WTC11 (cell line): ENCODE results near the gene CISTR. TPM values are rescaled to one million over a fixed set of nuclear protein-coding genes. Genes with fewer than 3 reads are reported as not detected.

Experiments
- ATAC-seq: fragments of 200-7000 bp; cut with Tn5 transposase; 2 replicates; pipeline ENCODE4 v1.10.0; 2021; ENCODE audit warnings: mild to moderate bottlenecking, moderate library complexity
- CTCF ChIA-PET: fragments of 300-600 bp; sonication (Branson Sonifier 250); formaldehyde crosslinking; loops from one replicate; lab custom pipeline; 2021; ENCODE audit warnings: antibody characterized with exemption; lab: Charles Lee
- POLR2A ChIA-PET: fragments of 350-600 bp; sonication (Branson Sonifier 250); formaldehyde crosslinking; loops from one replicate; lab custom pipeline; 2021; ENCODE audit warnings: antibody characterized with exemption; lab: Charles Lee
- DNase-seq: peaks from one replicate; pipeline ENCODE4 v3.0.0; 2021; ENCODE audit warnings: low spot score
- H3K27ac Mint-ChIP-seq: 2 replicates; pipeline ENCODE4 v1.8.0; 2021; ENCODE audit warnings: mixed read lengths
- H3K27me3 Mint-ChIP-seq: 2 replicates; pipeline ENCODE4 v1.8.0; 2021; ENCODE audit warnings: low read depth, mild to moderate bottlenecking, moderate library complexity, mixed read lengths
- H3K36me3 Mint-ChIP-seq: 2 replicates; pipeline ENCODE4 v1.8.0; 2021; ENCODE audit warnings: mixed read lengths
- H3K4me1 Mint-ChIP-seq: 2 replicates; pipeline ENCODE4 v1.8.0; 2022; ENCODE audit warnings: mixed read lengths
- H3K4me3 Mint-ChIP-seq: 2 replicates; pipeline ENCODE4 v1.8.0; 2021; ENCODE audit warnings: mild to moderate bottlenecking, moderate library complexity, mixed read lengths
- H3K9me3 Mint-ChIP-seq: 2 replicates; pipeline ENCODE4 v1.8.0; 2021; ENCODE audit warnings: mixed read lengths
- ARID4B ChIP-seq: sonication (generic); formaldehyde crosslinking; IDR thresholded peaks from 2 replicates; pipeline ENCODE4 v1.8.0; 2023; ENCODE audit warnings: missing genetic modification reagents, mild to moderate bottlenecking, borderline replicate concordance
- ATF3 ChIP-seq: sonication (generic); formaldehyde crosslinking; conservative IDR thresholded peaks from 2 replicates; pipeline ENCODE4 v1.8.1; 2022; ENCODE audit warnings: mild to moderate bottlenecking, missing genetic modification reagents
- CBFB ChIP-seq: sonication (generic); formaldehyde crosslinking; IDR thresholded peaks from 2 replicates; pipeline ENCODE4 v1.8.1; 2022; ENCODE audit warnings: mild to moderate bottlenecking, low read depth, missing genetic modification reagents
- CREB1 ChIP-seq: sonication (generic); formaldehyde crosslinking; IDR thresholded peaks from 2 replicates; pipeline ENCODE4 v1.8.0; 2023; ENCODE audit warnings: mild to moderate bottlenecking, missing genetic modification reagents
- ETV6 ChIP-seq: sonication (generic); formaldehyde crosslinking; IDR thresholded peaks from 2 replicates; pipeline ENCODE4 v1.8.1; 2022; ENCODE audit warnings: mild to moderate bottlenecking, missing genetic modification reagents
- FOXJ3 ChIP-seq: sonication (generic); formaldehyde crosslinking; IDR thresholded peaks from 2 replicates; pipeline ENCODE4 v1.9.0; 2021; ENCODE audit warnings: missing genetic modification reagents, mild to moderate bottlenecking, borderline replicate concordance
- GRHL2 ChIP-seq: fragments of 250-450 bp; sonication (Bioruptor Pico); IDR thresholded peaks from 2 replicates; pipeline ENCODE4 v1.8.0; 2022; ENCODE audit warnings: mild to moderate bottlenecking, moderate library complexity; ENCODE audit not compliant: insufficient replicate concordance, severe bottlenecking
- GTF2I ChIP-seq: fragments of 250-450 bp; sonication (Bioruptor Pico); conservative IDR thresholded peaks from 2 replicates; pipeline ENCODE4 v1.4.0; 2021; ENCODE audit warnings: mild to moderate bottlenecking
- JAZF1 ChIP-seq: fragments of 250-450 bp; sonication (Bioruptor Pico); IDR thresholded peaks from 2 replicates; pipeline ENCODE4 v1.9.0; 2021; ENCODE audit warnings: moderate library complexity, mild to moderate bottlenecking, inconsistent platforms
- JUN ChIP-seq: sonication (generic); formaldehyde crosslinking; IDR thresholded peaks from 2 replicates; pipeline ENCODE4 v1.8.0; 2023; ENCODE audit warnings: mild to moderate bottlenecking, missing genetic modification reagents
- NFE2L1 ChIP-seq: sonication (generic); formaldehyde crosslinking; IDR thresholded peaks from 2 replicates; pipeline ENCODE4 v1.8.1; 2023; ENCODE audit warnings: missing genetic modification reagents
- RELA ChIP-seq: sonication (generic); formaldehyde crosslinking; IDR thresholded peaks from 2 replicates; pipeline ENCODE4 v1.8.1; 2022; ENCODE audit warnings: missing genetic modification reagents, mild to moderate bottlenecking, borderline replicate concordance
- STAT6 ChIP-seq: sonication (generic); formaldehyde crosslinking; conservative IDR thresholded peaks from 2 replicates; pipeline ENCODE4 v1.8.1; 2023; ENCODE audit warnings: mild to moderate bottlenecking, low read depth, missing genetic modification reagents, moderate library complexity
- TEAD1 ChIP-seq: sonication (generic); formaldehyde crosslinking; IDR thresholded peaks from 2 replicates; pipeline ENCODE4 v1.8.0; 2022; ENCODE audit warnings: mild to moderate bottlenecking, missing genetic modification reagents
- ZNF219 ChIP-seq: sonication (generic); formaldehyde crosslinking; IDR thresholded peaks from 2 replicates; pipeline ENCODE4 v1.8.0; 2023; ENCODE audit warnings: missing genetic modification reagents, mild to moderate bottlenecking, borderline replicate concordance
- ZNF416 ChIP-seq: fragments of 250-450 bp; sonication (Bioruptor Pico); IDR thresholded peaks from 2 replicates; pipeline ENCODE4 v1.9.0; 2021; ENCODE audit warnings: mild to moderate bottlenecking, inconsistent platforms
- ZNF671 ChIP-seq: fragments of 250-450 bp; sonication (Bioruptor Pico); IDR thresholded peaks from 2 replicates; pipeline ENCODE4 v1.8.0; 2021; ENCODE audit warnings: mild to moderate bottlenecking
- ZSCAN18 ChIP-seq: fragments of 250-450 bp; sonication (Bioruptor Pico); IDR thresholded peaks from 2 replicates; pipeline ENCODE4 v2.1.2; 2022; ENCODE audit warnings: mild to moderate bottlenecking, moderate library complexity
- total RNA-seq: library from RNA; stranded (reverse); gene quantifications from 3 replicates; pipeline ENCODE4 v1.2.3, GENCODE V29; 2021

The CISTR gene
- total RNA-seq, 1 experiment from 2014 or later = 0.81 TPM

GRCh38 chr12:53788892-53789291, 37.1 kb upstream of the CISTR start:
- POLR2A ChIA-PET = no interaction called here
- Mint-ChIP-seq H3K4me3 (no peak overlapping the region), H3K36me3 (no peaks in the 10 kb centered on the region), H3K9me3 (no peaks in the 10 kb centered on the region), H3K27me3 (no peaks in the 10 kb centered on the region), H3K27ac (no peak overlapping the region), H3K4me1 (peaks cover 13% of the 10 kb centered on the region)
- ATAC-seq (no peak), DNase-seq (no peak)
- CTCF ChIA-PET = interaction anchor here (0.8 to 2.3 kb wide), 6 partner anchors 9 to 42 kb away, joined by 3 to 7 read pairs (median 6); no protein-coding TSS in a partner anchor
- TF ChIP-seq TEAD1 (CRISPR knock-in tag) (no peak), ETV6 (CRISPR knock-in tag) (no peak), ZSCAN18 (CRISPR knock-in tag) (no peak), ATF3 (no peak), ZNF416 (CRISPR knock-in tag) (no peak), FOXJ3 (CRISPR knock-in tag) (no peak), GTF2I (no peak), GRHL2 (CRISPR knock-in tag) (no peak), JUN (CRISPR knock-in tag) (no peak), ZNF671 (CRISPR knock-in tag) (no peak), ZNF219 (no peak), ARID4B (CRISPR knock-in tag) (no peak), CREB1 (no peak), STAT6 (CRISPR knock-in tag) (no peak), RELA (CRISPR knock-in tag) (no peak), CBFB (CRISPR knock-in tag) (no peak), JAZF1 (CRISPR knock-in tag) (no peak)

- DNase-seq (no peak), ATAC-seq (no peak)
- Mint-ChIP-seq H3K4me1 (peaks cover 19% of the 10 kb centered on the region), H3K4me3 (no peak overlapping the region), H3K27ac (no peak overlapping the region)
- CTCF ChIA-PET = no interaction called here
- no peak for TF ChIP-seq STAT6 (CRISPR knock-in tag)
- no peak for TF ChIP-seq NFE2L1 (CRISPR knock-in tag)
- TF ChIP-seq, all 79 proteins: peak for 0
- Mint-ChIP-seq H3K9me3 (no peaks in the 10 kb centered on the region), H3K36me3 (no peaks in the 10 kb centered on the region), H3K27me3 (no peaks in the 10 kb centered on the region; the same call in 1 of the 2 replicates)
- POLR2A ChIA-PET = no interaction called here
These were observed 34.6 kb upstream of the CISTR start for GRCh38 chr12:53786411-53786810.
